Gastroesophageal sphincter (tissue), 3 donors: Measurements from ENCODE around the gene ARHGAP5.

Experiments used
- CTCF ChIP-seq, 4 experiments: fragments of 200-600 bp in 2 of 4; fragments of 450-650 bp in 2 of 4; sonication (generic) in 1 of 4; IDR thresholded peaks; one replicate each; pipeline ENCODE4 v1.5.1; 2017 to 2019; ENCODE audit warnings: antibody characterized with exemption in 4 of 4, mild to moderate bottlenecking in 2 of 4, moderate library complexity in 2 of 4
- EP300 ChIP-seq: sonication (generic); formaldehyde crosslinking; IDR thresholded peaks from one replicate; pipeline ENCODE4 v1.6.1; 2017; ENCODE audit warnings: antibody characterized with exemption, mild to moderate bottlenecking
- POLR2A ChIP-seq, 2 donors: fragments of 450-650 bp; IDR thresholded peaks; one replicate each; pipeline ENCODE4 v1.6.1; 2017; ENCODE audit warnings: antibody characterized with exemption in 2 of 2, mild to moderate bottlenecking in 2 of 2, moderate library complexity in 1 of 2
- POLR2AphosphoS5 ChIP-seq: sonication (generic); formaldehyde crosslinking; IDR thresholded peaks from one replicate; pipeline ENCODE4 v1.6.1; 2017; ENCODE audit warnings: antibody characterized with exemption

- TF ChIP-seq POLR2A (IDR thresholded peaks at IDR 0.05) = no peak
- no peak for TF ChIP-seq CTCF (IDR thresholded peaks at IDR 0.05)
- TF ChIP-seq EP300 = no peak
- TF ChIP-seq POLR2AphosphoS5 = no peak
These were observed 90.8 kb downstream of the ARHGAP5 start for GRCh38 chr14:32167907-32168306.
